Stimulated activated CD8-positive, alpha-beta memory T cell treated with anti-CD3 and anti-CD28 coated beads, Interleukin-4, amount 100 ng/mL, for 1 hour (primary cell): ENCODE measurements around the gene OAT.
"Not testable (repeated sequence)": the region's sequence is repeated elsewhere in the genome, so short reads cannot be mapped to it uniquely, and the experiment has no call there.

Source experiments
- DNase-seq, 2 donors: peaks; one replicate each; pipeline ENCODE4 v3.0.0-alpha.2; 2020; ENCODE audit warnings: low read depth in 2 of 2, low spot score in 1 of 2

Gene OAT

DNA sequence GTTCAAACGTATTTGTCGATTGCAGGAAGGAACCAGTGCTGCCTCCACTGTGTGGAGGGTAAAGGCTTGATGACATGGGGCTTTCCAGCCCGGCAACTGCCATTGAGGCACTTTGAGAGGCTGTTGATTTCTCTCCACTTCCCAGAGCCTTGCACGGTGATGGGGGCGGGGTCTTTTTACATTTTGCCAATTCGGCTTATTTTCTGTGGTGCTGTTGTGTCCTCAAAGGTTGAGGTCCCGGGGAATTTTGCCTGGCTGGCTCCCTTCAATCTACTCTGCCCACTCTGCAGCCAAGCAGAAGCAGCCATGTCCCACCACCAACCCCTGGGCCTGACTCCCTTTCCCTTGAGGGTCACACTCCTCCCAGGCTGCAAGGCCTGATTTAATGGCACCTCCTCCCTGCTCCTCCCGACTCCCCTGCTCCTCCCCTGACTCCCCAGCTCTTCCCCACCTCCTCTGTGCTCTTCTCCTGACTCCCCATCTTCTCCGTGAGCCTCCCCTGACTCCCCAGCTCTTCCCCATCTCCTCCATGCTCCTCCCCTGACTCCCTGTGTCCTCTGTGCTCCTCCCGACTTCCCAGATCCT is 39.0 kb downstream of the OAT start:
- DNase-seq: no peak

DNA sequence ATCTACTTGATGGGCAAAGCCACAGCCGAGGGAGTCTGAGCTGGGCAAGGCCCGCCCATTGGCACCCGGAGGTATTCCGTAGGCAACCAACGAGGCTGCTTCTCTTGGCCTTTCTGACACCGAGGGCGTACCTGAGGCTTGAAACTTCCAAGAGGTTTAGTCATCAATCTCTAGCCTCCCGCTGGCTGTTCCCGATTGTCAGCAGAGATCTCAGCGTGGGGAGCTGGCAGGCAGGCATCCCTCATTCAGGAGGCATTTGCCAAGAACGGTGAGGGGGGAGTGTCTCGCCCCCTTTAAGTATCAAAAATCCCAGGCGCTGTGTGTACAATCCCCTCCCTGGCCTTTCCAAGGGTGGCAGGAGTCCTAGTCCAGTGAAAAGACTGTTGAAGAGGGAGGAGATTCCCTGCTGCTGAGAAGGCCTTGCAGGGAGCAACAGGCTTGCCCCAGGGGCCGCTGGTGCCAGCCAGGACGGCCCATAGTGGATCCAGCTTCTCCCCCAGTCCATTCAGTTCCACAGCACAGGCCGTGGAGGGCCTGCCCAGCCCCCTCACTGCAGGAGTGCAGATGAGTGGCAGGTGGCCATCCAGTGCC is 39.7 kb downstream of the OAT start:
- DNase-seq: no peak

DNA sequence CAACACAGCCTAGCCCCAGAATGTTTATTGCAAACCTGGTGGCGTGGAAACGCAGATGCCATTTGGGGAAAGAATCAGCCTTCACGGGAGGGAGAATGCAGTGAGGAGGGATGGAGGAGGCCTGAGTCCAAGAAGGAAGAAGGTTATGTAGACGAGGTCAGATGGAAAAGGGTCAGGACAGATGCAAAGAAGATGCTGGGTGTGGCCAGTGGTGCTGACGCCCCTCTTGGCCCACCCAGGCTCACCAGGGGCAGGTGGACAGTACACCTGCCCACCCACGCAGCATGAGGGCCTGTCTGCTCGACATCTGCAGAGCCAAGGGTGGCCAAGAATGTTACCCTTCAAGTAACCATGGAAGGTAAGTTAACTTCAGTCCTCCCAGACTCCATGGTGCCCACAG is 40.5 kb downstream of the OAT start:
- no peak for DNase-seq

GRCh38 chr10:124377101-124377500 is 41.6 kb downstream of the OAT start:
- no peak for DNase-seq

DNA sequence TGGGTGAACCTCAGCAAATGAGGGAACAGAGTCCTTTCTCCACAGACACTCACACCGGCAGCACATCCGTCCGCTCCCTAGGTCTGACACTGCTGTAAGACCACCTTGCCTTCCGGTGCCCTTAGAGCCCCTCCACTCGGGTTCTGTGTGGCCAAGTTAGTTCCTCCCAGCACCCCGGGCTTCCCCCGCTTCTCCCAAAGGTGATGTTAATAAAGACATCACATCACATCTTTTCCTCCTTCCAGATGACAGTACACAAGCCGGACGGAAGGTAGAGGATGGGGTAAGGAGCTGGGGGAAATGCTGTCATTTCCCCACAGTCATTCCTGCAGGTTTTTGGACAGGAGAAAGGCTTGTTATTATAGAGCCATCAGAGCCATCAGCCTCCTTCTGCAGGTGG is 42.3 kb downstream of the OAT start:
- no peak for DNase-seq

GRCh38 chr10:124375691-124376090 is 43.0 kb downstream of the OAT start:
- no peak for DNase-seq

DNA sequence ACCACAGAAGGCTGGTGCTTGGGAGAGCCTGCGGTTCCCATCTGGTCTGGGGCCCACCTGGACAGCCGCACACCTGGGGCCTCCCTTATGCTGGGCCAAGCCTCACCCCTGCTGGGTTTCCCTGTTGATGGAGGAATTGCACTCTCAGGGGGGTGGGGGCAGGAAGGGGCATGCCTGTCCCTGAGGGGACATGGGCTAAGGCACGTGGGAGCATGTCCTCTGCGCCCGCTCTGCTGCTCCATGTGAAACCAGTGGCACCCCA is 43.4 kb downstream of the OAT start:
- no peak for DNase-seq

DNA sequence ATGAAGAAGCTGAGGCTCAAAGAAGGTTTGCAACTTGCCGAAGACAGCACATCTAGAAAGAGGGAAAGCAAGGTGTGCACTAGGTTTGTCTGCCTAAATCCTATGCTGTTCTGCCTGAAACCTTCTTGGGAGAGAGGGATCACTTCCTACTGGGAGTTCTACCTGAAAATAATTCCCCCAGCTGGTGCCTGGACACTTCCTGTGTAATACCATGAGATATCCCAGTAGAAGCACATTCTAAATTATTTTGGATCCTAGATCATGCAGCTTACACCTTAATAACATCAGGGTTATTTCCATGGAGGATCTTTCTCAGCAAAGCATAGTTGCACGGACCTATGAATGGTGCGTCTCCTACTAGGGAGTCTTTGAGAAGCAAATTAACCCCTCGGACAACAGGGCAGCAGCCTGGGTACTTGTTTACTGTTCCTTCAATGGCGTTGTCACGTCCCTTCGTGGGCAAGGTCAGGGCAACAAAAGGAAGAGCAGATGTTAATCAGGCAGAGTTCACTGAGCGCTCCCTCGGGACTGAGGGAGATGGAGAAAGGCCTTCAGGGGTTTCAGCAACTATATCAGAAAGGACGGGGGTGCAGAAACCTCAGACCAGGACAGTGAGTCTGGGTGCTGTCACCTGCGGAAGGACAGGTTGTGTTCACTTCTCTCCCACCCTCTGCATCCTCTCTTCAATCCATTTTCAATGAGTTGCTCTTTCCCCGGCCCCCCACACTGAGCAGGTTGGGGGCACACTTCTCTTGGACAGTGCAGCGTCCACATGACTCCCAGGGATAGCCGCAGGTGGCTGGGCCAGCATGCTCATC is 44.0 kb downstream of the OAT start:
- DNase-seq: no peak

DNA sequence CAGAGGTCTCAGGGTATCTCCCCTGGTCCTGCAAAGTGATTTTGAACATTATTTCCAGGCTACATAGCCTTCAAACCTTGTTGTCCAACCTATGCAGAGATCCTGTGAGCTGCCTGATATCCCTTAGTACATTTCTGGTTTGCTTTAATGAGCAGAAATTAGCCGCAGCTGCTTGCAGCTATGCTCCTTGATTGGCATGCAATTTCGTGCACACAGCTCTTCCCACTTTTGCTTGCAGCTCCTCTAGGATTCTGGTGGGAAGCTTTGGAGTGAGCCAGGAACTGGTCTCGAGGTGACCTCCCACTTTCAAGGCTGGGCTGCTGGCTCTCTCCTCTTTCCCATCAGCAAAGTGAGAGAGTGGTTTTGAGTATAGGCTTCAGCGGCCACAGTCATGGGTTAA is 45.8 kb downstream of the OAT start:
- DNase-seq: no peak

DNA sequence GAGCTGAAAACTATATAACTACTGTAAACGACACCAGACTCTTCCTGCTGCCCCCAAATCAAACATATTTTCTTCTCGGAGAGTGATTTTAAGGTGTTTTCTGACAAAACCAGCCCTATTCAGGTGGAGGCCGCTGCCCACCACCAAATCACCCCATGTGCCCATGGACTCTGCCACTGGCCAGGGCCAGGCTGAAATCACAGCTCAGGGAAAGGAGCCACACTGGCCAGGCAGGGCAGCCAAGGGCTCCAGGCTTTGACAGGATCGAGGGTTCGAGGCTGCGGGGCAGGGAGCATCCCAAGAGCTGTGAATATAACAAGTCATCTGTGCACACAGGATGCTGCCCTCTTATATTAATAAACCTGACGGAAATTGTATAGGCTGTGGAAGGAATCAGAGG is 48.3 kb downstream of the OAT start:
- DNase-seq: no peak

DNA sequence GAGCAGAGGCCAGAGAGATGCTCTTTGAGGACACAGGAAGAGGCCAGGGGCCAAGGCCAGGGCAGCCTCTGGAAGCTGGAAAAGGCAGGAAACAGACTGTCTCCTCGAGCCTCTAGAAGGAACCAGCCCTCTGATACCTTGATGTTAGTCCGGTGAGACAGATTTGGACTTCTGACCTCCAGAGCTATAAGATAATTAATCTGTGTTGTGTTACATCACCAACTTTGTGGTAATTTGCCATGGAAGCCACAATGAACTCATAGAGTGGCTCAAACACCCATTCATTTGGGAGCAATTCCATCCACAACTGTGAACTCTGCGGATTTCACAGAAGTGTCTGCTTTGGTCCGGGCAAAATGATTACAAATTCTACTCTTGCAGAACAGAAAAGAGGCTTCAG is 48.7 kb downstream of the OAT start:
- no peak for DNase-seq

GRCh38 chr10:124369533-124369932 is 49.2 kb downstream of the OAT start:
- DNase-seq: not testable (repeated sequence)

GRCh38 chr10:124369066-124369465 is 49.7 kb downstream of the OAT start:
- DNase-seq: no peak

- no peak for DNase-seq
Observed at GRCh38 chr10:124367936-124368335, 50.8 kb downstream of the OAT start.

DNA sequence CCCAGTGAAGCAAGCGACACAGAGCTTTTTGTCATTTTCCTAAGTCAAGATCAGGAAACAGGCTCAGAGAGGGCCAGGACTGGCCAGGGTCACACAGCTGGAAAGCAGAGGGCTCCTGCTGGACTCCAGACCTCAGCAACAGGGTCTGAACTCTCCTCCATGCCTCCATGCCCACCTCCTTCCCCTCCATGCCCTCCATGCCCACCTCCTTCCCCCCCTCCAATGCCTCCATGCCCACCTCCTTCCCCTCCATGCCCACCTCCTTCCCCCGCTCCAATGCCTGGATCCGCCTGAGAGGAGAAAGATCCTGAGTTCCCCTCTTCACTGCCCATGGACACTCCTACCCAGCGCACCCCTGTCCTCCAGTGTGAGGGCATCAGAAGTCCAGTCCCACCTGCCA is 51.3 kb downstream of the OAT start:
- no peak for DNase-seq

DNA sequence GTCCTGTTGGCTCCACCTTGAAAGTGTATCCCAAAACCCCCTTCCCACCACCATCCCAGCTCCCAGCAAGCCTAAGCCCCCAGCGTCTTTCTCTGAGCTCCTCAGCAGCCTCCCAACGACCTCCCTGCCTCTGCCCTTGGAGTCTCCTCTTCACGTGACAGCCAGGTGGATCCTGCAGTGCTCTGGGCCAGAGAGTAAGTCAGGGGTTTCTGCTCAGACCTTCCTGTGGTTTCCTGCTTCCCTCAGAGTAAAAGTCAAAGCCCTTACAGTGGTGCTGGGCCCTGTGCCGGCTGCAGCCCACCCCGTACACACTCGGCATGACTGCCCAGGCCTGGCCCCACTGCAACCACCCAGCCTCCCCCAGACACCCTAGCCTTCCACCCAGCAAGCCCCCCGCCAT is 51.9 kb downstream of the OAT start:
- no peak for DNase-seq

GRCh38 chr10:124366343-124366742 is 52.4 kb downstream of the OAT start:
- no peak for DNase-seq

DNA sequence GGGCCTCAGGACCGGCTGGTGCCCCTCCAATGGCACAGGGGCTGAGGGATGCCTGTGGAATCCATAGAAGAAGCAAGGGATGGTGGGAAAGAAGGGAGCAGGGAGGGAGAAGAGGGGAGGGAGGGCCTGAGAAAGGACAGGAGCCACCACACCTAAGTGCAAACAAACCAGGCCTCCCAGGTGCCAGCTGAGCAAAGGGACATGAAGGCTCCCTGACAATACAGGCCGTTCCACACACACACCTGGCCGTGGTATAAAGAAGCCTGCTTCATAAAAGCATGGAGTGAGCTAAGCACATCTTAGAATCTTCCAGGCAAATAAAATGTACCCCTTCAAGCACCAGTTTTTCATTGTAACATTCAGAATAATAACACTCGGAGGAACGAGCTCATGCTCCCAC is 54.0 kb downstream of the OAT start:
- no peak for DNase-seq

DNA sequence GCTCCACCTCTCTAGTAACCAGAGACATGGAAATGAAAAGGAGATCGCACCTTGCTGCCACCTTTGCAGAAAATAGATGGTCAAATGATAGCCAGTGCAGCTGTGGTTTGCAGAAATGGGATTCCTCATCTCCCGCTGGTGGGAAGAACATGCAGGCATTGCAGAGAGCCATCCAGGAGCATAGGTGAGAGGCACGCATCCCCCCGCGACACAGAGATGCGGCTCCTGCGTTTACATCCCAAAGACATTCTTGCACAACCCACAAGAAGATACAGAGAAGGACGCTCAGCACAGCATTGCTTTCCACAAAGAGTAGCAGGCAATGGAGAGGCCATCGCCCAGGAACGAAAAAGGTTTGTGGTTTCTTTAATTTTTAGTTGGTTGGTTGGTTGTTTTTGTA is 56.2 kb downstream of the OAT start:
- DNase-seq: no peak

- no peak for DNase-seq
Observed at GRCh38 chr10:124359336-124359832, 59.3 kb downstream of the OAT start.

DNA sequence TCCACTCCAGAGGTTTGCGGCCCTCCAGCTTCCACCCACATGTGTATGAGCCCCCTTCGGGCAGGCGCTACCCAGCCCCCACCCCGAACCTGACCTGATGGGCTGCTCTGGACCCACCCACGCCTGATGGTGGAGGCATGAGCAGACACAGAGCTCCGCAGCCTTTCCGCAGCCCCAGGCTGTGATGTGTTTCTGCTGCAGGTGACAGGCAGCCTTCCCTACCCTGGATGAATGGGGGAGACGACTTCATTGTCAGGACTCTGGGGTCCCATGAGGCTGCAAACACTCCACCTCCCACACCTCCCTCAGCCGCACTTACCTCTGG is 61.2 kb downstream of the OAT start:
- DNase-seq: no peak

DNA sequence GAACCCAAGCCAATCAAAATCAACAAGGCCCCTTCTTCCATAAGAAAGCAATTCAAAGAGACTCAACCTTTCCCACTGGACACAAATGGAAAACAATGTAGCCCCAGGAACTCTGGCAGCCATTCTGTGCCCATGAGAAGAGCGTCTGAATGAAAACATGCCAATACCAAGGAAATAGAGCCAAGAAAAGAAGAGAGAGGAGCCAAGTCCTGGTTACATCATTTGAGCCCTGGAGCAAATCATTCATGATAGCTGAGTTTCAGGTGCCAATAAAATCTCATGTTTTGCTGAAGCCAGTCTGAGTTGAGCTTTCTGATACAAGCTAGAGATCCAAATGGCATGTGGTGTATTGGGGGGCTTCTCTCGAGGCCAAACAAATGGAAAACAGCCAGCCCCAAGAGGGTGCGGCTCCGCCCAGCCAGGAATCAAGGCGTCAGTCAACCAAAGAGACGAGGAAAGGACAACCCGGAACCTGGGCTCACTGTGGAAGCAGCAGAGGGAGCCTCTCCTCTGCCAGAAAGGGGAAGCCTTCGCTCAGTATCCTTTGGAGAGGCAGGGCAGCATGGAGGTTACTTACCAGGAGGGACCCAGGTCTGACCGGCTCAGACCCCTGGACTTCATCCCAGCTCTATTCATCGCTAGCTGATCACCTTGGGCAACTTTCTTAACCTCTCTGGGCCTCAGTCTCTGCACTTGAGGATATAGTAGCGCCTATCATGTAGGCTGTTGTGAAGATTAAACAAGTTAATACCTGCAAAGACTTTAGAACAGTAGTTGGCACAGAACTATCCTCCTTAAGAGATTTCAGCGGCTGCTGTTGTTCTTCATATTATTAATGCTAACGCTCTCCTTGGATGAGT is 61.8 kb downstream of the OAT start:
- no peak for DNase-seq
